HG03342 (cell line): ENCODE results near the gene P4HB.

Experiments
- ATAC-seq: cut with Tn5 transposase; IDR thresholded peaks from one replicate; pipeline ENCODE4 v1.9.1; 2021; ENCODE audit warnings: mild to moderate bottlenecking, moderate library complexity; ENCODE audit not compliant: unreplicated experiment

The P4HB gene

GRCh38 chr17:81898029-81898866, 37.9 kb upstream of the P4HB start:
- ATAC-seq = no peak

- ATAC-seq = no peak
These were observed 35.1 kb upstream of the P4HB start for GRCh38 chr17:81895400-81895799.

GRCh38 chr17:81891303-81891552, 30.9 kb upstream of the P4HB start:
- peak; percentile 16 for ATAC-seq

GRCh38 chr17:81890447-81891302, 30.3 kb upstream of the P4HB start:
- peak; percentile 13 for ATAC-seq

- ATAC-seq = no peak
These were observed 29.3 kb upstream of the P4HB start for GRCh38 chr17:81889602-81890001.

GRCh38 chr17:81888988-81889595, 28.8 kb upstream of the P4HB start:
- ATAC-seq = no peak

- no peak for ATAC-seq
These were observed 28.0 kb upstream of the P4HB start for GRCh38 chr17:81888105-81888987.

- no peak for ATAC-seq
These were observed 25.7 kb upstream of the P4HB start for GRCh38 chr17:81885869-81886548.

GRCh38 chr17:81885454-81885853, 25.1 kb upstream of the P4HB start:
- no peak for ATAC-seq

- ATAC-seq = no peak
These were observed 24.6 kb upstream of the P4HB start for GRCh38 chr17:81884968-81885367.

GRCh38 chr17:81884520-81884919, 24.2 kb upstream of the P4HB start:
- ATAC-seq = no peak

GRCh38 chr17:81879121-81879520, 18.8 kb upstream of the P4HB start:
- ATAC-seq = no peak

GRCh38 chr17:81878294-81878693, 18.0 kb upstream of the P4HB start:
- no peak for ATAC-seq

- ATAC-seq = no peak
These were observed 17.2 kb upstream of the P4HB start for GRCh38 chr17:81877569-81877968.

GRCh38 chr17:81871387-81872230, 11.3 kb upstream of the P4HB start:
- no peak for ATAC-seq

- ATAC-seq = no peak
These were observed 10.6 kb upstream of the P4HB start, which contains the start of gene ARHGDIA for GRCh38 chr17:81870981-81871386. Gene ARHGDIA (minus strand): TSS chr17:81871337. CDS start chr17:81869930, 1,407 bp downstream.

GRCh38 chr17:81870131-81870980, 10.0 kb upstream of the P4HB start:
- ATAC-seq = no peak
